ENCODE measurements around the gene VAC14.

The VAC14 gene

GRCh38 chr16:70703041-70703834 lies 97.7 kb downstream of the VAC14 start:
- no peak for DNase-seq

- no peak for DNase-seq
These were observed 98.3 kb downstream of the VAC14 start for GRCh38 chr16:70702624-70703023.

GRCh38 chr16:70701998-70702397 lies 99.0 kb downstream of the VAC14 start:
- DNase-seq: no peak

DNA sequence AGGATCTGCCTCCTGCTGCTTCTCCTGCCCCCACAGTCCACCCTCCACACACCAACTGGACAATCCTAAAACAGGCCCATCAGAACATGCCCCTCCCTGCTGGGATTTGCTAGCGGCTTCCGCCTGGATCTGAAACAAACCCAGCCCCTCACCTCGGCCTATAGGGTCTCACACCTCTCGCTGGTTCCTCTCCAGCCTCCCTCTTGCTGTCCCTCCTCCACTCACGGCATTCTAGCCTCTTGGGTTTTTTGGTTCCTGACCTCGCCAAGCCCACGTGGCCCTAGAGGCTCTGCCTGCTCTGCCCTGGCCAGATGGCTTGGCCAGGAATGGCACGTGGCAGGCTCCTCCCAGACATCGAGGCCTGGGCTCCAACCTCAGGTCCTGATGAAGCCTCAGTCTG lies 99.4 kb downstream of the VAC14 start:
- DNase-seq: no peak

GRCh38 chr16:70701036-70701435 lies 99.9 kb downstream of the VAC14 start:
- DNase-seq: no peak

- no peak for DNase-seq
These were observed 100.6 kb downstream of the VAC14 start for GRCh38 chr16:70700101-70701020.

DNA sequence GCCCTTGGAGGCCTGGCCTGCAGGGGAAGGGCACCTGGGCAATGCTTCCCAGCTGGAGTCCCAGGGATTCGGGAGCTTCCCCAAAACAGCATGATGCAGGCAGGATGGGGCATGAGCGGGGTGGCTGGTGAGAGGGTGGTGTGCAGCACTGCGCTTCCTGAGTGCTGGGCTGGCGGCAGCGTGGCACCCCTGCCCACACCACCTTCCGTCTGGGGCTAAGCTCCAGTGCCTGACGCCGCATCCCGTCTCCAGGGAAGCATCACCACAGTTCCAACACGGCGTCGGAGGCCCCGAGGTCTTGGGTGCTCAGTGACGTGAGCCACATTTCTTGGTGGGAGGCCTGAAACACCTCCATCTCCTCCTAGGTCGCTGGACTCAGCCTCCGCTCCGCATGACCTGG lies 101.3 kb downstream of the VAC14 start:
- no peak for DNase-seq

GRCh38 chr16:70698901-70699300 lies 102.1 kb downstream of the VAC14 start:
- DNase-seq: no peak

- DNase-seq: no peak
These were observed 103.3 kb downstream of the VAC14 start for GRCh38 chr16:70697594-70698170.

DNA sequence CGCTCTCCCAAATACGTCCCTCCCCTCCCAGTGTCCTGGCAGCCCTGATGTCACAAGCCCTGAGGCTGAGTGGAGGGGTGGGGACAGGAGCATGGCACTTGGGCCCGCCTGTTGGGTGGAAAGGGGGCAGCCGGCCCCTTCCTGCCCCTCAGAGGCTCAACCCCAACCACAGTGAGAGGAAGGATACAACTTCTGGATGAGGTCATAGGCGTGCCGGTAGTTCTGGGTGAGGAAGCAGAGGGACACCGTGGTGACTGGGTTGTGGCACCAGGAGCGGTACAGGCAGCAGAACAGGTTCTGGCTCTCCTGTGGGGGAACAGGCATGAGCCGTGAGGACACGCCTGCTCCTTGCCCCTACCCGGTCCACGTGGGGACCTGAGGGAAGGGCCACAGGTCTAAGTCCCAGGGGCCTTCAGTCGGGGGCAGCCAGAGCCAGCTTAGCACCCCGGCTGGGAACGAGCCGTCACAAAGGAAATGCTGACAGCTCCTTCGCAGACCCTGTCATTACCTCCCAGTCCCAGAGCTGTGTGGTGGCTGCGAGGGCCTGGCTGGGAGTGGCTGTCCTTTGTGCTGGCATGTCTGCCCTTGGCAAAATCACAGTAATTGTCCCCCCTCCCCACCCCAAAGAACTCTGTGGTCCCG lies 103.9 kb downstream of the VAC14 start:
- DNase-seq: no peak

GRCh38 chr16:70696355-70696754 lies 104.6 kb downstream of the VAC14 start:
- DNase-seq: no peak

GRCh38 chr16:70695331-70696070 lies 105.5 kb downstream of the VAC14 start:
- no peak for DNase-seq

DNA sequence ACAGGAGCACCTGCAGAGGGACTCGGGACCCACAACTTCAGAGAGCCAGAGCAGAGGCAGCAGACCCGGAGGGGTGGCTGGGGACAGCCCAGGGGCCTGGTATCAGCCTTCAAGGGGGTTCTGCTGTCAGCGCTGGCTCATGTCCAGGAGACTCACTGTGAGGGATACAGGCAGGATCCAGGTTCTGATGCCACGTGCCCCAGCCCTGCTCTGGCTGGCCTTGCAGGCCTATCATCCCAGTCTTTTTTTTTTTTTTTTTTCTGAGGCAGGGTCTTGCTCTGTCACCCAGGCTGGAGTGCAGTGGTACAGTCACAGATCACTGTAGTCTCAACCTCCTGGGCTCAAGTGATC lies 106.1 kb downstream of the VAC14 start:
- DNase-seq: no peak

DNA sequence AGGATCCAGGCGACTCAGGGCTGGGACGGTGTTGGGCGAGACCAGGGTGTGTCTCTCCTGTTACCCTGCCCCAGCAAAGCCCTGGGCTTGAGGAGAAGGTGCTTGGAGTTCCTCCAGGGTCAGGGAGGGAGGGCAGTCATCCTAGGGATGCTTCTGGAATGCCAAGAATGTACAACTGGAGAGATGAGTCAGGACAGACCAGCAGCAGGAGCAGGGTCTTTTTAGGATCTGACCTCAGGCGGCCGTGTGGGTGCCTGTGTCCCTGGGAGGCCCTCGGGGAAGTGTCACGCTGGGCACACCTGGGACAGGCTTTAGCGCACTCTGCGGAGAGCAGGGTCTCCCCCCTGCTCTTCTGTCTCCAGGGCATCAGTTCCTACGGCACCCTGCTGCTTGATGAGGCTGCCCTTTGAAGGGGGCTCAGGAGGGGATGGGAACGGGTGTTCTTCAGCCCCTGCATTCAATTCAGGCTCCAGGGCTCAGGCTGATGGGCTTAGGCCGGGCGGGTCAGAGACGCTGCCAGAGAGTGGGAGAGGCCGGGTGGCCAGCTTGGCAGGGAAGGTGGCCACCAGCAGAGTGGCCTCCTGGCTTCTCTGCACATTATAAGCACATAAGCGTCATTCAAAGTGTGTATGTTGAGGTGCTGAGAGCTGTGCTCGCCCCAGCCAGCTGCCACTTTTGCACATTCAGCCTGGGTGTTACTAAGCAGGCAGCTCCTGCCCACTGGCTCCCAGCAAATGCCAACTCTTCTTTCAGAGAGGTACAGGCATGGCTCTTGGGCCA lies 106.7 kb downstream of the VAC14 start:
- no peak for DNase-seq

- no peak for DNase-seq
These were observed 107.9 kb downstream of the VAC14 start for GRCh38 chr16:70692873-70693671.

GRCh38 chr16:70692130-70692872 lies 108.7 kb downstream of the VAC14 start:
- DNase-seq: no peak

DNA sequence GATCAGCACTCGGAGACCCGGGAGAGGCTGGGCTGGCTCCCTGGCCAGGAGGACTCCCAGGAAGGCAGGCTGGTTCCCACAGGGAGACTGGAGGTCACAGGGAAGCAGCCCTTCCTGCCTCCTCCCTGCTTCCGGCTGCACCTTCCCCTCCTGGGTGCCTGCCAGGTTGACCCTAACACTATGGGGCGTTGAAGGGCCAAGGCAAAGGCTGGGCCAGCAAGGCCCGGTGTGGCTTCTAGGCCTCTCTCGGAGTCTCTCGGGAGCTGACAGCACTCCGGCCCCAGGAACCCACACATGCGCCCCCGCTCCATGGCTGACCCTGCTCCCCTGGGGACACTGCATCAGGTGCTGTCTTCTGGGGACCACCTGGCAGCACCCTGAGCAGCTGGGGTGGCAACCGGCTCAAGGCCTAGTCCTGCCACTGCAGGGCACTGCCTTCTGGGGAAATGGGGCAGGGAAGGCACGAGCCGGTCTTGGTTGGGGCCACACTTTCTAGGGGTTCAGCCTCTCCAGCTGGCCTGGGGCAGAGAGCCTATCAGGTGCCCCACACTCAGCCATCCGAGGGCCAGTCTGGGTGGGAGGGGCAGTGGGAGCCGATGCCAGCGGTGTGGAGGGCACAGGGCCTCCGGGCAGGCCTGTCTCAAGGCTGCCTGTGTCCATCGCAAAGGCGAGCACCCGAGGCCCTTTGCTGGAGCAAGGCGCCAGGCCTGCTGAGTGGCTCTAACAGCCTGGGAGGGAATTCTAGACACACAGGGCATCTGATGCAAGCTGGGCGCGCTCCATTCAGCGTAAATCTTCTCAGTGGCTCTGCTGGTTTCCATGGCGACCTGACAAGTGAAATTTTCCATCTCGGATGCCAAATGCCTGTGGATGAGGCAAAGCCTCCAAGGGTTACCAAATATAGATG lies 109.5 kb downstream of the VAC14 start:
- no peak for DNase-seq

DNA sequence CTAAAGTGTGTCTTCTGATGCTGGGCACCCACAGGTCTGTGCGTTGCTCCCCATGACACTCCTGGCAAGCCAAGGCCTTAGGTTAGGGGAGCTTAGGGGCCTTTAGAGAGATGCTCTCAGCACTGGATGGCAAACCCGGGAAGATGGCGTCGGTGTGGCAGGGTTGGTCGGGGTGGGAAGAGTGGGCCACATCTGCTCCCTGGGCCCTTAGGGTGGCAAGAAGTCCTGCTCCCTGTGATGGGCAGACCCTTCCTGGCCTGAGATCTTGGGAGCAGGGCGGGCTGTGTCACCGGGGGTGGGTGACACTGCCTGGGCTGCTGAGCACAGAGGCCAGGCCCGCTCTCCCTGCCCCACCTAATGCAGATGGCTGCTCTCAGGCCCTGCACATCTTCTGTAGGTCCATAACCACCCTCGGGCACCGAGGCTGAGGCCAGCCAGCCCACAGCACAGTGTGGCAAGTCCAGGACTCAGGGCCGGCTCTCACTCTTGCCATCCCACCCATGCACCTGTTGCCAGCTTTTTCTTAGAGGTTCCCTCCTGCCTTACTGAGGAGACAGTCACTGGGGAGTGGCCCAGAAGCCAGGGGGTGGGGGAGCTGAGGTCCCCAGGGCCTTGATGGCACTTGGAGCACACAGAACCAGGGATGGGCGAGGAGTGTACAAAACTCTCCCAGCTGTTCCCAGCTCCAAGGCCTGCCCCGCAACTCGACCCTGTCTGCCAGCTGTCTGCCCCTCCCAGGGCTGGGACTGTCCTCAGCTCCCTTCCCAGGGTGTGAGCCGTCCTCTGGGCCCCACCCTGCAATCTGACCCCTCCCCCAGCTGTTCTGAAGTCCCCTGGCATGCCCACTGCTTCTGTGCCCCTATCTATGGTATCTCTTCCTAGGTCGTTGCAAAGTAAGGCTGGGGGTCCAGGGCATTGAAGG lies 110.7 kb downstream of the VAC14 start:
- DNase-seq: no peak

All from activated CD4-positive, alpha-beta T cell treated with anti-CD3 and anti-CD28 coated beads, Interleukin-2, Interleukin-6, amounts not matched to agents 100 ng/mL and 50 ng/mL, durations not matched to agents 16 hours and 8 hours (primary cell).